Body of pancreas (tissue), 4 donors: ENCODE measurements around the gene GRM8. TPM values are rescaled to one million over a fixed set of nuclear protein-coding genes. Genes with fewer than 3 reads are reported as not detected.

Experiments
- ATAC-seq: fragments of 150-250 bp; one replicate; pipeline ENCODE4 v1.9.1; 2016
- DNase-seq, 4 donors: peaks; one replicate each; pipeline ENCODE4 v3.0.0-alpha.2; 2019
- H3K27ac ChIP-seq, 4 donors: fragments of 200-600 bp; sonication (generic); 1 replicate in 3 of 4; 2 replicates in 1 of 4; pipeline versions ENCODE4 v1.5.1 to v1.6.1; 2016 to 2019; ENCODE audit warnings: mild to moderate bottlenecking in 1 of 4, mixed read lengths in 1 of 4, moderate library complexity in 1 of 4
- H3K27me3 ChIP-seq, 2 donors: fragments of 200-600 bp; sonication (generic); one replicate each; pipeline ENCODE4 v1.6.0; 2016; ENCODE audit warnings: mild to moderate bottlenecking in 1 of 2
- H3K36me3 ChIP-seq, 2 donors: fragments of 200-600 bp; sonication (generic); replicated peaks in 1 of 2; 2 replicates each; pipeline ENCODE4 v1.5.1; 2016; ENCODE audit warnings: low read depth in 2 of 2; ENCODE audit not compliant: insufficient read depth in 1 of 2
- H3K4me1 ChIP-seq: fragments of 200-600 bp; sonication (generic); one replicate; pipeline ENCODE4 v1.6.0; 2016
- H3K4me3 ChIP-seq, 2 donors: fragments of 200-600 bp; sonication (generic); 1 replicate in 1 of 2; 2 replicates in 1 of 2; pipeline ENCODE4 v1.5.1; 2016 to 2019
- H3K9me3 ChIP-seq, 3 donors: fragments of 200-600 bp; sonication (generic); 1 replicate in 2 of 3; 2 replicates in 1 of 3; pipeline ENCODE4 v1.5.1; 2016
- POLR2A ChIP-seq, 3 donors: fragments of 450-650 bp; IDR thresholded peaks; one replicate each; pipeline ENCODE4 v1.6.1; 2016; ENCODE audit warnings: antibody characterized with exemption in 3 of 3, mild to moderate bottlenecking in 2 of 3
- WGBS, 2 donors: methylation state at CpG; one replicate each; pipeline ENCODE4 v1.1.5; 2017; 5-methylcytosine and 5-hydroxymethylcytosine counted together
- intact Hi-C: fragments of 100-400 bp; cut with DNase I; formaldehyde crosslinking; loops from one replicate; pipeline ENCODE4 v1.15.1; 2023
- total RNA-seq, 2 donors: library from RNA; depleted of rRNA; stranded (reverse); fragments of >200 nt; gene quantifications; one replicate each; pipeline ENCODE4 v1.1.0, GENCODE V29; 2016
- TF ChIP-seq, protein P1 (sequence below), 7 experiments: fragments of 450-650 bp in 4 of 7; fragments of 200-600 bp in 3 of 7; sonication (generic) in 3 of 7; IDR thresholded peaks; one replicate each; pipeline ENCODE4 v1.5.1; 2016 to 2019; ENCODE audit warnings: antibody characterized with exemption in 7 of 7

GRM8 gene
- total RNA-seq, 2 donors from 2014 or later: 2.3 TPM; not detected in 1

DNA sequence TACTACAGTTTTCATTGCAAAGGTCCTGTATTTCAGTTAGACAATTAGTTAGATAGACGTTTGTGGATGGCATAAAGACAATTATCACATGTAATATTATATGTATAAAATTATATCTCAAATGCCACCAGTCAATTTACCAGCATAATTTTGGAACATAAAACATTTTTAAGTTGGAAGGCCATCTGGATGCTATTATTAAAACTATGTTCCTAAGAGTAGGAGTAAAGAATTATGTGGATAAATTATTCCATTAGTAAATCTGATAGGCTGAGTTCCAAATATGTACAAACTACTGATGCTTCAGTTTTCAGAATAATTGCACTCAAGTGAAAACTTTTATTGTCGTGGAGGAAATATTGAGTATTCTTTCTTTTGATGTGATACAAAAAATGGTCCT is 790.3 kb downstream of the GRM8 start:
- no peak overlapping the region for H3K27ac ChIP-seq
- H3K27me3 ChIP-seq: no peaks in the 10 kb centered on the region
- TF ChIP-seq, protein P1, sequence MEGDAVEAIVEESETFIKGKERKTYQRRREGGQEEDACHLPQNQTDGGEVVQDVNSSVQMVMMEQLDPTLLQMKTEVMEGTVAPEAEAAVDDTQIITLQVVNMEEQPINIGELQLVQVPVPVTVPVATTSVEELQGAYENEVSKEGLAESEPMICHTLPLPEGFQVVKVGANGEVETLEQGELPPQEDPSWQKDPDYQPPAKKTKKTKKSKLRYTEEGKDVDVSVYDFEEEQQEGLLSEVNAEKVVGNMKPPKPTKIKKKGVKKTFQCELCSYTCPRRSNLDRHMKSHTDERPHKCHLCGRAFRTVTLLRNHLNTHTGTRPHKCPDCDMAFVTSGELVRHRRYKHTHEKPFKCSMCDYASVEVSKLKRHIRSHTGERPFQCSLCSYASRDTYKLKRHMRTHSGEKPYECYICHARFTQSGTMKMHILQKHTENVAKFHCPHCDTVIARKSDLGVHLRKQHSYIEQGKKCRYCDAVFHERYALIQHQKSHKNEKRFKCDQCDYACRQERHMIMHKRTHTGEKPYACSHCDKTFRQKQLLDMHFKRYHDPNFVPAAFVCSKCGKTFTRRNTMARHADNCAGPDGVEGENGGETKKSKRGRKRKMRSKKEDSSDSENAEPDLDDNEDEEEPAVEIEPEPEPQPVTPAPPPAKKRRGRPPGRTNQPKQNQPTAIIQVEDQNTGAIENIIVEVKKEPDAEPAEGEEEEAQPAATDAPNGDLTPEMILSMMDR (IDR thresholded peaks at IDR 0.05): no peak
- TF ChIP-seq POLR2A (IDR thresholded peaks at IDR 0.05): no peak
- H3K4me1 ChIP-seq: no peaks in the 10 kb centered on the region
- no peaks in the 10 kb centered on the region for H3K36me3 ChIP-seq
- WGBS, 2 donors: 53 to 59% methylated on average over 2 of the region's 2 CpGs
- intact Hi-C loops: no loop called here
- no peak overlapping the region for H3K4me3 ChIP-seq
- DNase-seq (no peak), ATAC-seq (no peak)
- no peaks in the 10 kb centered on the region for H3K9me3 ChIP-seq

GRCh38 chr7:126460664-126461063 is 792.1 kb downstream of the GRM8 start:
- no peak for ATAC-seq
- no peak overlapping the region for H3K27ac ChIP-seq
- WGBS, 2 donors: 84 to 90% methylated on average over 2 of the region's 2 CpGs

DNA sequence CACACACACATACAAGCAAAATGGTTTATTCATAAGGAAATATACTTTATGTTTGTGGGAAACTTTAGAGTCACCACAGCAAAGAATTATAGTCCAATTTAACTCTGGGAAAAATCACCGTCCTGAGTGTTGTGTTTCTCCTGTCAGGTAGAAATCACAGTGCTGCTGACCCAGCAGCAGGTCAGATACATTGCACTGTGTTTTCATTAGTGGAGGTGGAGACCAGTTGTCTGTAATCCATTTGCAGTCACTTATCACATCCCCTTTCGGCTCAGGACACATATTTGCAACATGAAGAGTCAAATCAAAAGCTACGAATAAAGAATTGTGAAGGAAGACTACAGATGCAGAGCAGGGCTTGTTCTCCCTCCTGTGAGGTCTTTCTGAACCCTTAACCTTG is 799.6 kb downstream of the GRM8 start:
- no peaks in the 10 kb centered on the region for H3K27me3 ChIP-seq
- no peaks in the 10 kb centered on the region for H3K9me3 ChIP-seq
- no peak for TF ChIP-seq POLR2A (IDR thresholded peaks at IDR 0.05)
- TF ChIP-seq, protein P1 (IDR thresholded peaks at IDR 0.05): no peak
- no peaks in the 10 kb centered on the region for H3K4me1 ChIP-seq
- WGBS, 2 donors: 74 to 88% methylated on average over 3 of the region's 3 CpGs
- no peak for DNase-seq
- intact Hi-C loops: no loop called here
- no peak overlapping the region for H3K4me3 ChIP-seq
- no peak for ATAC-seq
- no peaks in the 10 kb centered on the region for H3K36me3 ChIP-seq
- no peak overlapping the region for H3K27ac ChIP-seq

More at GRCh38 chr7:126460664-126461063, 792.1 kb downstream of the GRM8 start:
- Histone ChIP-seq H3K4me3 (no peak overlapping the region), H3K36me3 (no peaks in the 10 kb centered on the region), H3K4me1 (no peaks in the 10 kb centered on the region), H3K27me3 (no peaks in the 10 kb centered on the region), H3K9me3 (no peaks in the 10 kb centered on the region)
- intact Hi-C loops: no loop called here
- TF ChIP-seq POLR2A (IDR thresholded peaks at IDR 0.05): no peak
- TF ChIP-seq, protein P1 (IDR thresholded peaks at IDR 0.05): no peak
- DNase-seq: no peak

DNA sequence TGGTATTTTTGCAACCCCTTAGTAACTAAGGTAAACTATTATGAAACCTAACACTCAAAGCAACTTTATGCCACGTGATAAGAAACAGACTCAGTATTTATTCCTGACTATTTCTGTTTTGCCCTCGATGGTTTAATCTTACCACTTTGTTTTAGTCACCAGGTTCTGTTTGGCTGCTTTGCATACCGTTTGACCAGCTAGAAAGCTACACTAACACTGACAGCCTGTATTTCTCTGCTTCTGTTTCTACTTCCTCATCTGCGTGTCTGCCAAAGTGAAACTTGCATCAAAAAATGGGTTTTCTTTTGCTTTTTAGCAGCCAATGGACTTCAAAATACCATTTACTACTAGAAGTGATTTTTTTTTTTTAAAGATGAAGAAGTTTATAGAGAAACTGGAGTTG is 802.5 kb downstream of the GRM8 start:
- ATAC-seq: no peak
- Histone ChIP-seq H3K36me3 (no peaks in the 10 kb centered on the region), H3K27me3 (no peaks in the 10 kb centered on the region), H3K27ac (peak overlapping the region in 2 of 4 donors; percentile 10 to 24), H3K4me3 (no peak overlapping the region), H3K9me3 (no peaks in the 10 kb centered on the region), H3K4me1 (no peaks in the 10 kb centered on the region)
- 14 to 27% methylated on average over 4 of the region's 4 CpGs for WGBS, 2 donors
- intact Hi-C loops: no loop called here
- TF ChIP-seq, protein P1 (IDR thresholded peaks at IDR 0.05): no peak
- DNase-seq: no peak

GRCh38 chr7:126449611-126450268 is 803.0 kb downstream of the GRM8 start:
- Histone ChIP-seq H3K27me3 (no peaks in the 10 kb centered on the region), H3K4me1 (no peaks in the 10 kb centered on the region), H3K9me3 (no peaks in the 10 kb centered on the region), H3K27ac (peak overlapping the region in 1 of 4 donors; percentile 24), H3K36me3 (no peaks in the 10 kb centered on the region), H3K4me3 (no peak overlapping the region)
- TF ChIP-seq, protein P1 (IDR thresholded peaks at IDR 0.05): no peak
- TF ChIP-seq POLR2A (IDR thresholded peaks at IDR 0.05): no peak
- WGBS, 2 donors: 68 to 76% methylated on average over 3 of the region's 3 CpGs
- intact Hi-C loops: no loop called here
- no peak for DNase-seq
- no peak for ATAC-seq
